ENCODE data around the gene SGCD.

- no peak for TF ChIP-seq SIX5 (IDR thresholded peaks at IDR 0.05; ENCODE audit: borderline replicate concordance in 1 of 2, insufficient read depth in 1 of 2, low read depth in 1 of 2, low read length in 2 of 2)
- TF ChIP-seq ZBTB33 (CRISPR knock-in tag; IDR thresholded peaks at IDR 0.05), result no peak
- TF ChIP-seq, protein P1, sequence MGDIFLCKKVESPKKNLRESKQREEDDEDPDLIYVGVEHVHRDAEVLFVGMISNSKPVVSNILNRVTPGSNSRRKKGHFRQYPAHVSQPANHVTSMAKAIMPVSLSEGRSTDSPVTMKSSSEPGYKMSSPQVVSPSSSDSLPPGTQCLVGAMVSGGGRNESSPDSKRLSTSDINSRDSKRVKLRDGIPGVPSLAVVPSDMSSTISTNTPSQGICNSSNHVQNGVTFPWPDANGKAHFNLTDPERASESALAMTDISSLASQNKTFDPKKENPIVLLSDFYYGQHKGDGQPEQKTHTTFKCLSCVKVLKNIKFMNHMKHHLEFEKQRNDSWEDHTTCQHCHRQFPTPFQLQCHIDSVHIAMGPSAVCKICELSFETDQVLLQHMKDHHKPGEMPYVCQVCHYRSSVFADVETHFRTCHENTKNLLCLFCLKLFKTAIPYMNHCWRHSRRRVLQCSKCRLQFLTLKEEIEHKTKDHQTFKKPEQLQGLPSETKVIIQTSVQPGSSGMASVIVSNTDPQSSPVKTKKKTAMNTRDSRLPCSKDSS (IDR thresholded peaks at IDR 0.05; ENCODE audit: low read depth, partially characterized antibody), result no peak
- no peak for TF ChIP-seq CTCF (IDR thresholded peaks at IDR 0.05 in 2 of 3, conservative IDR thresholded peaks at IDR 0.05 in 1 of 3; ENCODE audit: insufficient read depth in 2 of 3, low read depth in 1 of 3, low read length in 3 of 3)
- no peak for TF ChIP-seq ZNF445 (CRISPR knock-in tag; IDR thresholded peaks at IDR 0.05; ENCODE audit: low read depth)
Observed at GRCh38 chr5:156451505-156451904, 124.5 kb downstream of the SGCD start.
